Stimulated activated CD4-positive, alpha-beta T cell treated with anti-CD3 and anti-CD28 coated beads, Interleukin-12 subunit alpha, Interleukin-12 subunit beta, amount 100 ng/mL, for 48 hours (primary cell): ENCODE measurements around the gene ENTPD6.
"Not testable (repeated sequence)": the region's sequence is repeated elsewhere in the genome, so short reads cannot be mapped to it uniquely, and the experiment has no call there.

Source experiments
- DNase-seq, 3 donors: peaks; one replicate each; pipeline ENCODE4 v3.0.0-alpha.2; 2020; ENCODE audit warnings: low read depth in 2 of 3, low spot score in 1 of 3

ENTPD6 gene

GRCh38 chr20:25223179-25223661 is 27.7 kb downstream of the ENTPD6 start:
- peak; percentile 34 to 55 (median 42) for DNase-seq

GRCh38 chr20:25223765-25224720 is 28.5 kb downstream of the ENTPD6 start:
- DNase-seq, result no peak

- DNase-seq, result no peak
These were observed 29.4 kb downstream of the ENTPD6 start for GRCh38 chr20:25224941-25225340.

GRCh38 chr20:25225642-25226432 is 30.3 kb downstream of the ENTPD6 start:
- DNase-seq, result no peak

- no peak for DNase-seq
These were observed 31.2 kb downstream of the ENTPD6 start for GRCh38 chr20:25226433-25227316.

- no peak for DNase-seq
These were observed 31.9 kb downstream of the ENTPD6 start for GRCh38 chr20:25227317-25227831.

GRCh38 chr20:25229486-25230165 is 34.1 kb downstream of the ENTPD6 start:
- no peak for DNase-seq

GRCh38 chr20:25230166-25230831 is 34.8 kb downstream of the ENTPD6 start:
- DNase-seq, result no peak

- DNase-seq, result no peak
These were observed 37.7 kb downstream of the ENTPD6 start for GRCh38 chr20:25233016-25233772.

- not testable (repeated sequence) for DNase-seq
These were observed 38.7 kb downstream of the ENTPD6 start for GRCh38 chr20:25234009-25234849.

GRCh38 chr20:25236450-25237304 is 41.2 kb downstream of the ENTPD6 start:
- DNase-seq, result no peak

GRCh38 chr20:25237610-25238318 is 42.3 kb downstream of the ENTPD6 start:
- DNase-seq, result peak; percentile 55 to 65 (median 58)

- DNase-seq, result no peak
These were observed 43.0 kb downstream of the ENTPD6 start for GRCh38 chr20:25238319-25239037.

GRCh38 chr20:25239387-25240370 is 44.2 kb downstream of the ENTPD6 start:
- no peak for DNase-seq
